ENCODE measurements around the gene RBMS1. TPM values are rescaled to one million over a fixed set of nuclear protein-coding genes. Genes with fewer than 3 reads are reported as not detected.

RBMS1 gene
- total RNA-seq, 4 donors from 2014 or later = 13.5 to 31.6 (median 23.0) TPM

DNA sequence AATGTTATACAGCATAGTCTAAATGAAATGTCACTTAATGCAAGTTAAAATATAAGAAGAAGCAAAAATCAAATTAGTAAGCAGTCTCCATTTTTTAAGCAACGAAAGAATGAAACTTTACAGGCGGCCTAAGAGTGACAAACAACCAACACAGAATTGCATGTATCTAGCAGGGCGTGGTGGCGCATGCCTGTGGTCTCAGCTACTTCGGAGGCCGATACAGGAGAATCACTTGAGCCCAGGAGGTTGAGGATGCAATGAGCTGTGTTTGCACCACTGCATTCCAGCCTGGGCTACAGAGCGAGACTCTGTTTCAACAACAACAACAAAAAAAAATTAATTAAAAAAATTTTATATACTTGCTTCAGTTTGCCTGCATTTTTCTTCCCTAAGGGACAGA, 16.6 kb downstream of the RBMS1 start:
- Histone ChIP-seq H3K9me3 (no peaks in the 10 kb centered on the region), H3K27ac (no peak overlapping the region), H3K36me3 (no peaks in the 10 kb centered on the region), H3K4me1 (peaks cover 10 to 28% (median 13%) of the 10 kb centered on the region in 4 donors), H3K27me3 (no peaks in the 10 kb centered on the region), H3K4me3 (no peak overlapping the region)
- TF ChIP-seq POLR2AphosphoS5 (IDR thresholded peaks at IDR 0.05) (no peak), EP300 (IDR thresholded peaks at IDR 0.05; ENCODE audit: low read depth) (no peak), POLR2A (IDR thresholded peaks at IDR 0.05) (no peak)
- TF ChIP-seq, protein P1, sequence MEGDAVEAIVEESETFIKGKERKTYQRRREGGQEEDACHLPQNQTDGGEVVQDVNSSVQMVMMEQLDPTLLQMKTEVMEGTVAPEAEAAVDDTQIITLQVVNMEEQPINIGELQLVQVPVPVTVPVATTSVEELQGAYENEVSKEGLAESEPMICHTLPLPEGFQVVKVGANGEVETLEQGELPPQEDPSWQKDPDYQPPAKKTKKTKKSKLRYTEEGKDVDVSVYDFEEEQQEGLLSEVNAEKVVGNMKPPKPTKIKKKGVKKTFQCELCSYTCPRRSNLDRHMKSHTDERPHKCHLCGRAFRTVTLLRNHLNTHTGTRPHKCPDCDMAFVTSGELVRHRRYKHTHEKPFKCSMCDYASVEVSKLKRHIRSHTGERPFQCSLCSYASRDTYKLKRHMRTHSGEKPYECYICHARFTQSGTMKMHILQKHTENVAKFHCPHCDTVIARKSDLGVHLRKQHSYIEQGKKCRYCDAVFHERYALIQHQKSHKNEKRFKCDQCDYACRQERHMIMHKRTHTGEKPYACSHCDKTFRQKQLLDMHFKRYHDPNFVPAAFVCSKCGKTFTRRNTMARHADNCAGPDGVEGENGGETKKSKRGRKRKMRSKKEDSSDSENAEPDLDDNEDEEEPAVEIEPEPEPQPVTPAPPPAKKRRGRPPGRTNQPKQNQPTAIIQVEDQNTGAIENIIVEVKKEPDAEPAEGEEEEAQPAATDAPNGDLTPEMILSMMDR (IDR thresholded peaks at IDR 0.05) = no peak
- intact Hi-C loops (cut with DNase I; ENCODE audit: low total_unique reads) = loop anchor here (10.0 kb wide), 1 partner anchor 52 kb away; no protein-coding TSS in a partner anchor
- in situ Hi-C loops (cut with MboI; ENCODE audit: low pct_ligation_motif_present in 1 of 4, low pct_unique_long_range_greater_than_20kb in 1 of 4, low sequenced_read_pairs in 3 of 4) = loop anchor here in 1 of 4 donors (10.0 kb wide), 1 partner anchor 62 kb away; no protein-coding TSS in a partner anchor
- 79 to 90% methylated on average over 6 to 7 of the region's 7 CpGs for WGBS, 2 donors (ENCODE audit: low coverage in 1 of 2)
- no peak for DNase-seq

DNA sequence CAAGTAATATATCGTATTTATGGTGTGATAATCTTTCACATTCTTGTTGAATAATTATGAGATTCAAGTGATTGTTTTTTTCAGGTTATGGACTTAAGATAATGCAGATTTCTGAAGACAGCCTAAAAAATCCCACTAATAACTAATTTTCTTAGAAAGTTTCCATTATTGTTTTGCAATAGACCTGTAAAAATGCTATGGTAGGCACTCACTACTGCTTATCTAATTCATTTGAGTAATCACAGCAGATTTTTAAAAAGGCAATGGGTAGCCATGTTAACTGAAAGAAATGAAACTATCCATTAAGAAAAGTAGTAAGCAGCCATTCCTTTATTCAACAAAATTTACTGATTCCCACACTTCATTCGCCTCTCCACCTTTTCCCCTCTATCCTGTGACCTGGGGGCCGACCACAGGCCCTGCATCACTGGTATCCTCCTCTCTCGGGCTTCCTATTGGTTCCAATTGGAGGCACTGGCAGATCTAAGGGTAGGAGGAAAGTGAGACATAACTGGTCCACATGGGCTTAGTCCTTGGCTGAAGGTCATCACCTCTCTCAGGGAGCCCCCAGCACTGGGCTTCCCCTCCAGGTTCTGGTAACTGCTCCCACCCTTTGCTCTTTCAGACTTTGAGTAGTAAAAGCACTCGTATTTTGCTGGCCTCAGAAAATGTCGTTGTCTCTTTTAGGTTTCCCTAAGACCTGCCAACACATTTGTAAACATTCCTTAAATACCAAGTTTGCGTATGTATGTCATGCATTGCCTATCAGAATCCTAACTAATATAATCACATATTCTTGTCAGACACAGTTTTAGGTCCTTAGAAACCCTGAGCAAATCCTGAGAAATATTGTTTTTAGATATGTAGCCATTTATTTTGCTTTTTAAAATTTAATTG, 18.5 kb downstream of the RBMS1 start:
- H3K27ac ChIP-seq = peak overlapping the region; percentile 49 to 75 (median 63)

DNA sequence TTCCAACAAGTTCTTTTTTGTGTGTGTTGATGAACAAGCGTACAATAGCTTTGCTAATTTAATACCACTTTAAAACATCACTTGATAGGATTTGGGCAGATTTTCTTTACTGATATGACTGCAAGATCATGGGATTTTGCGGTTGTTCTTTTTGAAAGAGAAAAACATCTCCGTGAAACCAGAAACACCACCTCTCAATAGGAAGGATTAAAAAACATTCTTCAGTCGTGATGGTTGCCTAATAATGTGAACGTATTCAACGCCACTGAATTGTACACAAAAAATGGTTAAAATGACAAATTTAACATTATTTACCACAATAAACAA, 19.3 kb downstream of the RBMS1 start:
- DNase-seq = no peak
- 67 to 78% methylated on average over 6 of the region's 6 CpGs for WGBS, 2 donors (ENCODE audit: low coverage in 1 of 2)
- in situ Hi-C loops (cut with MboI; ENCODE audit: low pct_ligation_motif_present in 1 of 4, low pct_unique_long_range_greater_than_20kb in 1 of 4, low sequenced_read_pairs in 3 of 4) = loop anchor here in 1 of 4 donors (10.0 kb wide), 1 partner anchor 59 kb away; no protein-coding TSS in a partner anchor
- H3K9me3 ChIP-seq = no peaks in the 10 kb centered on the region
- H3K4me3 ChIP-seq = no peak overlapping the region
- no peak for TF ChIP-seq POLR2A (IDR thresholded peaks at IDR 0.05)
- no peak for TF ChIP-seq EP300 (IDR thresholded peaks at IDR 0.05; ENCODE audit: low read depth)
- TF ChIP-seq, protein P1 (IDR thresholded peaks at IDR 0.05) = no peak
- TF ChIP-seq POLR2AphosphoS5 (IDR thresholded peaks at IDR 0.05) = no peak
- peak overlapping the region; percentile 49 to 75 (median 63) for H3K27ac ChIP-seq
- no peaks in the 10 kb centered on the region for H3K27me3 ChIP-seq
- intact Hi-C loops (cut with DNase I; ENCODE audit: low total_unique reads) = loop anchor here (10.0 kb wide), 1 partner anchor 49 kb away; no protein-coding TSS in a partner anchor
- no peaks in the 10 kb centered on the region for H3K36me3 ChIP-seq
- peaks cover 16 to 38% (median 18%) of the 10 kb centered on the region in 4 donors for H3K4me1 ChIP-seq

More for the DNA sequence above, 18.5 kb downstream of the RBMS1 start:
- no peaks in the 10 kb centered on the region for H3K36me3 ChIP-seq
- DNase-seq = no peak
- in situ Hi-C loops (cut with MboI; ENCODE audit: low pct_ligation_motif_present in 1 of 4, low pct_unique_long_range_greater_than_20kb in 1 of 4, low sequenced_read_pairs in 3 of 4) (loop anchor here in 1 of 4 donors (10.0 kb wide), 1 partner anchor 60 kb away; no protein-coding TSS in a partner anchor), intact Hi-C loops (cut with DNase I; ENCODE audit: low total_unique reads) (loop anchor here (10.0 kb wide), 1 partner anchor 50 kb away; no protein-coding TSS in a partner anchor)
- no peaks in the 10 kb centered on the region for H3K27me3 ChIP-seq
- TF ChIP-seq POLR2A (IDR thresholded peaks at IDR 0.05) (no peak), POLR2AphosphoS5 (IDR thresholded peaks at IDR 0.05) (no peak), EP300 (IDR thresholded peaks at IDR 0.05; ENCODE audit: low read depth) (no peak)
- TF ChIP-seq, protein P1 (IDR thresholded peaks at IDR 0.05) = no peak
- WGBS, 2 donors (ENCODE audit: low coverage in 1 of 2) = 74 to 76% methylated on average over 7 of the region's 7 CpGs
- H3K9me3 ChIP-seq = no peaks in the 10 kb centered on the region
- H3K4me1 ChIP-seq = peaks cover 14 to 32% (median 17%) of the 10 kb centered on the region in 4 donors
- H3K4me3 ChIP-seq = no peak overlapping the region
